HG02970 (cell line): ENCODE data around the gene CCDC88B.

ENCODE experiments used
- ATAC-seq: cut with Tn5 transposase; IDR thresholded peaks from one replicate; pipeline ENCODE4 v1.9.1; 2021; ENCODE audit warnings: mild to moderate bottlenecking, moderate library complexity, moderate number of reproducible peaks; ENCODE audit not compliant: unreplicated experiment, low FRiP score

Gene CCDC88B

GRCh38 chr11:64401775-64402174 is 61.8 kb downstream of the CCDC88B start:
- ATAC-seq: no peak

GRCh38 chr11:64403106-64403505 is 63.1 kb downstream of the CCDC88B start:
- ATAC-seq: no peak

- no peak for ATAC-seq
Measured at GRCh38 chr11:64406221-64406946, 66.4 kb downstream of the CCDC88B start.
